NCI-H187 (cell line): Measurements from ENCODE around the gene LY6G5B.

ENCODE experiments used
- DNase-seq, 2 experiments: peaks; one replicate each; lab custom pipeline; 2025; lab: John Stamatoyannopoulos, UW

The LY6G5B gene

DNA sequence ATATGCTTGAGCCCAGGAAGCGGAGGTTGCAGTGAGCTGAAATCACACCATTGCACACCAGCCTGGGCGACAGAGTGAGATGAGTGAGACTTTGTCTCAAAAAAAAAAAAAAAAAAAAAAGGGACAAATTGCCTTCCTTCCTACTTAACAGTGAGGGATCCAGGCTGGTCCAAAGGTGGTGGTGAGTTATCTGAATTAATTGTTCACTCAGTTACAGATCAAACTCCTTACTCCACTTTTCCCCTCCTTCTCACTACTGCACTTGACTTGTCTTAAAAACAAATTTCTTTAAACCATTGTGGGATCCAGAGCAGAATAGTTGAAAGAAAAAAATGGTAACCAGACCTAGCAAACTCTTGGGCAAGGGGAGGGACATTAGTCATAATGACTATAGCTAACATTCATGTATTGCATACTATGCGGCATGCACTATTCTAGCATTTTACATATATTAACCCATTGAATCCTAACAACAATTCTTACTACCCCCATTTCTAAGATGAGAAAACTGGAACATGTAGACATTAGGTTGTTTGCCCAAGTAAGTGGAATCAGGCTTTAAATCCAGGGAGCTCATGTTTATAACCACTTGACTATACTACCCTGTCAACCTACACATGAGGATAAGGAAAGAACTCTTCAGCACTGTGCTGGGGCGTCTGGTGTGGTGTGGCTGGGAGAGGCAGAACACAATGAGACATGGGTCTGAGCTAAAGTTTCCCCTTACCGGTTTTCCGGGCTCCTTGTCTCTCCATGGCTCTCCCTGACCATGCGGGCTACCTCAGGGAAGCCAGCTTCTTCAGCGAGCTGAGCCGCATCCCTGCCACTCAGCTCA lies 6.4 kb upstream of the LY6G5B start:
- no peak for DNase-seq

DNA sequence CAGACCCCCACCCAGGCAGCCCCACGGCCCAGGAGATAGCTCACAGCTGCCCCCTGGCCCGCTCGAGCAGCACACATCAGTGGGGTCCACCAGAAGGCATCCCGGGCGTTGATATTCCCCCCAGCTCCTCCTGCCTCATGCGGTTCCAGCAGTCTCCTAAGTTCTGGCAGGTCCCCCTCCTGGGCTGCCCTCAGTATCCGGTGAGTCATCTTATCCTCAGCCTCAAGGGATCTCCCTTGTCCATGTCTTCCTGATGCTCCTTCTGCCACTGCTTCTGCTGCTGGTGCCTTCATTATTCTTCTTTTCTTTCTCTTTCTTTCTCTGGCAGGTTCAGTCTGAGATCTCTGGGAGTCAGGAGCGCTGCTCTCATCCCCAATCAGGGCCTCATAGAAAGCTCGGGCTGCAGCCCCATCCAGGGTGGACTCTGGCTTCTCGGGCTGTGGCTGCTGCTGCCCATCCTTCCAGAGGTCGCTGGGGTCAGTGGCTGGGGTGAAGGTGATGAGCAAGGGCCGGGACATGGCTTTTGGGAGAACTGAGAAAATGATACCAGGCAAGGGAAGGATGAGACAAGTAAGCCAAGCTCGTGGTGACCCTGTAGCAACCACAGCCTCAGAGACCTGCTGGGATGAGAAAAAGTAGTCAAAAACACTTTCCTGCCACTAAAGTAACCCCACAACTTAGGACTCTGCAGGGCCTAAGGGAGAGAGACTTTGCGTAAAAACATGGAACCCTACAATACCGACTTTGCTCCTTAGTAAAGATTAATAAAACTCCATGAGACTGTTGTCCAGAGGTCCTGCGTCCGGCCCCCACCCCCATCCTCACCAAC lies 5.6 kb upstream of the LY6G5B start:
- DNase-seq, result no peak

DNA sequence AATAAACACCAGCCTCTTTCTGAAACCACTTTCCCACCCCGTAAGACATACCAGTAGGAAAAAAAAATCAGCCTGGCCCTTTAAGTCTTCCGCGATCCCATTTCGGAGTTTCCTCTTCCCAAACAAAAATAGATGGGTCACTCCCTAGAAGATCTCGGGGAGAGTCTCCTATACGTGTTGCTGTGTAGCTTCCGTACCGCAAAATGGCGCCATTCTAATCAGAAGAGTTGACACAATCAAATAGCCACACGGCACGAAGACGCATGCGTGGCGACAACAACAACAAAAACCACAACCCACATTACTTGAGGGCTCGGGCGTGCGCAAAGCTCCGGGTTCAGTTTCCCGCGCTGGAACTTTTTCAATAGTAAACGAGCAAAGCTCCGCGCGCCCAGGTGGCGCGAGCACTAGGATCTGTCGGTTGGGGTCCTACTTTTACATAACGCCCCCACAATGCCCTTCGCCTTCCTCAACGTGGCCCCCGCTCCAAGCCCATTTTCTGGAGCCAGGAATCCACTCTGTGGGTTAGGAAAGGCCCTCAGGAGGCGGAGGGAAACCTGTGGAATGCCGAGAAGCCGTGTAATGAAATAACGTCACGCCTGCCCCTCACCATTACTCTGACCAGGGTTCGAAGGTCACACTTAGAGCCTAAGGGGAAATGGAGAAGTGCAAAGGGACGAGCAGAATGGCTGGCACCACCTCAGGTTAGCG lies 4.8 kb upstream of the LY6G5B start, which contains the start of gene GPANK1:
TSS of gene GPANK1 (minus strand) at position 208 of the 711 bp plus-strand sequence. CDS start 519 bp downstream, outside the sequence.
- DNase-seq, result peak; percentile 59 to 71

DNA sequence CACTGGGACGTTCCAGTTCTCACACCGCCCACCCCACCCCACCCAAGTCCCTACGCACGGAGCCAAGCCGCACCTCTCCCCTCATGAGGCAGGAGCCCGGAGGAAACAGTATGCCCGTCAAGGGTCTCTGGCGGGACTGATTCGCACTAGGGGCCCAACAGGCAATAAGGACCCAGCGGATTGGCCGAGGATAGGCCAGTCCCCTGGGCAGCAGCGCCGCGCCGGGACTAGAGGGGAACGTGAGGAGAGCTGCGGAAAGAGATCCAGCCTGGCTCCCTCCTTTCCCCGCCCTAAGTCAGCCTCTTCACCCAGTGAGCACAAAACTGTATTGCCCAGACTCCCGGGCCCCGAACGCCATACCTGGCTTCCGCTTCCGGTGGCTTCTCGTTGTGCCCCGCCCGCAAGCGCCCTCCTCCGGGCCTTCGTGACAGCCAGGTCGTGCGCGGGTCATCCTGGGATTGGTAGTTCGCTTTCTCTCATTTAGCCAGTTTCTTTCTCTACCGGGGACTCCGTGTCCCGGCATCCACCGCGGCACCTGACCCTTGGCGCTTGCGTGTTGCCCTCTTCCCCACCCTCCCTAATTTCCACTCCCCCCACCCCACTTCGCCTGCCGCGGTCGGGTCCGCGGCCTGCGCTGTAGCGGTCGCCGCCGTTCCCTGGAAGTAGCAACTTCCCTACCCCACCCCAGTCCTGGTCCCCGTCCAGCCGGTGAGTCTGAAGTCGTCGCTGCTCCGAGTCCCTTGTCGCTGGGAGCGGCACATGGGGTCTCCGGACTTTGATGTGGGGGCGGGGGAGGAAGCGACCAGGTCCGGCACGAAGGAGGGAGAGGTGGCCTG lies 4.1 kb upstream of the LY6G5B start, which contains the start of gene CSNK2B:
TSS of gene CSNK2B (plus strand) at position 580 of the 836 bp plus-strand sequence. CDS start 752 bp downstream, outside the sequence.
- peak; percentile 84 to 95 for DNase-seq

DNA sequence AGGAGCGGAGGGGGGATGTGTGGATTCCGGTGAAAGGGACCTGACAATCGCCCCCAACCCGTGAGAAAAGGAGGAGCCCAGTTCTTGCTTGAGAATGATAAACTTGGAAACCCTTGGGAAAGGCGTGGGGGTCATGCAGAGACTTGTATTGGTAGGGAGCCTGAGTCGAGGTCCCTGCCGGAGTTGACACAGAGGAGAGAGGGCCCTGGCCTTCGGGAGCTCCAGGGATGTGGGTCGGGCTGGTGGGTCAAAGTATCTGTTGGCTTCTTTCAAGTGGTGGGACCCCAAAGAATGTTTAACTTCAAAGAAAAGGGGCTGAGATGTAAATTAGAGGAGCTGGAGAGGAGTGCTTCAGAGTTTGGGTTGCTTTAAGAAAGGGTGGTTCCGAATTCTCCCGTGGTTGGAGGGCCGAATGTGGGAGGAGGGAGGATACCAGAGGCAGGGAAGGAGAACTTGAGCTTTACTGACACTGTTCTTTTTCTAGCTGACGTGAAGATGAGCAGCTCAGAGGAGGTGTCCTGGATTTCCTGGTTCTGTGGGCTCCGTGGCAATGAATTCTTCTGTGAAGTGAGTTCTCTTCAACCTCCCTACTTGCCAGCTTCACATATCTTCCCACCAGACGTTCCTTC lies 3.3 kb upstream of the LY6G5B start:
- DNase-seq, result no peak

DNA sequence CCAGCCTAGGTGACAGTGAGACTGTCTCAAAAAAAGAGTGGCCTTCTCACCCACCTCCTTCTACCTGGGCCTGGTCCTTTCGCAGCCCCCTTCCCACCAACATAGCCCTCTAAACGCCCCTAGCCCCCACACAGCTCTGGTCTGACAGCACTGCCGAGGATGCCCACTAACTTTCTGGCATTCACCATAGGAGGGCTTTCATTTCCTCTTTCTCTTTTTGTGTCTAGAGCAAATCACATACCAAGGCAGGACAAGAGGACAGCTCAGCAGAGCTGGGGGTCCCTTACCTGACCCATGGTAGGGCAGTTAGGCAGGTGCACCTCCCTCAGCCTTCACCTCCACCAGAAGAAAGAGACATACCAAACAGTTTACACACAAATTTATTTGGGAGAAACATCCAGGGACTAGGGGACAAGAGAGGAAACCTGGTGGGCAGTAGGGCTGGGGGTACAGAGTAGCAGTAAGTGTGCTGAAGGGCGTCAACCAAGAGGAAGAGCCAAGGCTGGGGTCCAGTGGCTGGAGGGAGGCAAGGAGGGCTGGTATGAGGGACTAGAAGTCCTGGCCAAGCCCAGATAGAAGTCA lies 6.6 kb downstream of the LY6G5B start:
- DNase-seq, result no peak

DNA sequence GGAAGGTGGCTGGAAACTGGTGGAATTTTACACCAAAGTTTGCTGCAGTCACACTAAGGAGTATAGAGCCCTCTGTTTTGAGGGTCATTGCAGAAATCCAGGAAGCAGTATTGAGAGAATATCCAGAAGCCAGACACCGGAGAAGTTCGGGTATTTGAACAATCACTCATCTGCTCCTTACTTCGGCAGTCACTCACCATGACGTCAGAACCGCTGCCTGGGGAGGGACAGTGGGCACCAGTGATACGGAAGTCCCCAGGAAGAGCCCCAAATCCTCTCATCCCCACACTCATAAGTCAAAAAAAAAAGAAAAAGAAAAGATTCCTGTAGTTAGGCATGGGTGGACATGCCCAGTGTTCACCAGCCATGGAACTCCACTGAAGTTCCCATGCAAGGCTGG lies 7.1 kb downstream of the LY6G5B start:
- no peak for DNase-seq

DNA sequence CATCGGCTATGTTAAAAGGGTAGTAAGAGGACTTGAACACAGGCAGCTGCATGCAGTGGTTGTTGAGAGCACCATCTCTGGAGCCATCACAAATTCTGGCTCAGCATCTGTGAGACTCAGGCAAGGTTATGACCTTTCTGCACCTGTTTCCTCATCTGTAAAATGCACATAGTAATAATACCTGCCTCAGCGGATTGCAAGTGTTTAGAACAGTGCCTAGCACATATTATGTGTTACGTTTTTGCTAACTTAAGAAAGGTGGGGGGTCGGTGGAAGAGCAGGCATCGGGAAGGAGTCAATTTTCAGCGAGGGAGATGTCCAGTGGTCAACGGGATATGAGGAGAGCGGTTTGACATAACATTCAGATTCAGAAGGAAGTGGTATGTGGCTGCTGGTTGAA lies 8.2 kb downstream of the LY6G5B start:
- no peak for DNase-seq

DNA sequence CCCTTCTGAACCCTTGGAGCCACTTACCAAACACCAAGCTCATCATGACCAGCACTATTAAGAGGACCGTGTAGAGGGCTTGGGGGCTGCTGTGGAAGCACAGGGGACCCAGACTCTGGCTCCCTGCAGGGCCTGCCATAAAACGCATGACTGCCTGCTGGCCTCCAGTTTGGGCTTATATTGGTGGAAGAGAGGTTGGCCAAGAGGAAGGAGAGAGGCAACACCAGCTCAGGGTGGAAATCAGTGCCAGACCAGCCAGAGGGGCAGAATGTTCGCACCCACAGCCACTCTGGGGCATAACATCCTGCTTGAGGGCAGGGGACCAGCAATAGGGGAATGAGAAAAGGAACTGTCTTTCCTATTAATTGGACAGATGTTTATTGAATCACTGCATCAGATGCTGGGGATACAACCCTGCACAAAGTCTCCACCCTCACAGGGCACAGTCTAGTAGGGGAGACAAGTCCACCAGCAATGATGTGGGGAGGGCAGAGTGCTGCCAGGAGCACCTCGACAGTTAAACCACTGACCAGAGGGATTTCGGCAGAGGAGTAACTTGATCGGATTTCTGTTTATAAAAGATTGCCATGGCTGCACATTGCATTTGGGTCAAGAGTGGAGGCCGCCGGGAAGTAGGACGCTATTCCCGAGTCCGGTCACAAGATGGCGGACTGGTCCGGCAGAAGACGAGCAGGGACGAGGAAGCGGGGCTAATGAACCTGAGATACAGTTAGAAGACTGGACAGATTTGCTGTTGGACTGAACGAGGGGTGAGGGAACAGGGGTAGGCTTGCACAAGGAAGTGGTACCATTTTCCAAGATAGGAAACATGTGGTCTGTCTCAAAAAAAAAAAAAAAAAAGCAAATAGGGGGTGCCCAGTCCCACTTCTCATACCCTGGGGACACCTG lies 10.7 kb downstream of the LY6G5B start, which contains the start of gene LY6G5C:
TSS of gene LY6G5C (minus strand) at position 842 of the 909 bp plus-strand sequence. CDS start at position 148, 694 bp downstream.
- DNase-seq, result peak; percentile 18 to 60

DNA sequence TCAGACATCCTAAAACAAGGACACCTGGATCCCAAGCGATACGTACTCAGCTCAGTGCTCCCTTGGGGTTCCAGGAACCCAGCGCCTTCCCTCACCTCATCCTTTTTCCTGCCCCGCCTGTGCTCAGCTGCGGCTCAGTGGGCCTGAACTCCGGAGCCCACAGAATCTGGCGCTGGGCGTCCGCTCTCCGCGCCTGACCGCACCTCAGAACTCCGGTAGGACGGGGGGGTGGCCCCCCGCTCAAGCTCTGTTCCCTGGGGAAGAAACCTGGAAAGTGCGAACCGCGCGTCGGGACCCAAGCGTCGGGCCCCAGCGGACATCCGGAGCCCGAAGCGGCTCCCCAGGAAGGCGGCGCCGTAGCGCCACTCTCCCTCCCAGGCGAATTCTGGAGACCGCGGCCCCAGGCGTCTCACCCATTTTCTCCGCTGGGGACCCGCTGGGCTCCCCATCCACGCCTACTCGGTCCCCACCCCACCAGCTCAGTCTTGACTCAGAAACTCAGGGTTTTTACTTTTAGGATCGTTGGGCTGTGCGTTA lies 11.4 kb downstream of the LY6G5B start:
- peak in 1 of 2 experiments; percentile 3 for DNase-seq

DNA sequence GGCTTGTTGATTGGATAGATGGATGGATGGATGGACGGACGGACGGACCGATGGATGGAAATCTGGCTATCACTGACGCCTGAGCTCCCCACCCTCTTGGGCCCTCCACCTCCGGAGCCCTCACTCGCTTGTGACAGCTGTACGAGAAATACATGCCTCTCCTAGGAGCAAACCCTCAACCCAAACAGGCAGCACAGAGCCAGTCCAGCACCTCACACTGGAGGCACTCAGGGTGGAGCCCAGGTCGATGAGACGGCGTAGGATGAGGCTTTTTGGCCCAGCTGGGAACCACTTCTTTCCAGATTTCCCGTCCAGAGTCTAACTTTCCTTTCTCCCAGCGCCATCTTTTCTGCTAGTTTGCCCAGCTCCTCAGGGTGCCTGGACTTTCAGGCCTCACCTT lies 13.8 kb downstream of the LY6G5B start:
- no peak for DNase-seq

DNA sequence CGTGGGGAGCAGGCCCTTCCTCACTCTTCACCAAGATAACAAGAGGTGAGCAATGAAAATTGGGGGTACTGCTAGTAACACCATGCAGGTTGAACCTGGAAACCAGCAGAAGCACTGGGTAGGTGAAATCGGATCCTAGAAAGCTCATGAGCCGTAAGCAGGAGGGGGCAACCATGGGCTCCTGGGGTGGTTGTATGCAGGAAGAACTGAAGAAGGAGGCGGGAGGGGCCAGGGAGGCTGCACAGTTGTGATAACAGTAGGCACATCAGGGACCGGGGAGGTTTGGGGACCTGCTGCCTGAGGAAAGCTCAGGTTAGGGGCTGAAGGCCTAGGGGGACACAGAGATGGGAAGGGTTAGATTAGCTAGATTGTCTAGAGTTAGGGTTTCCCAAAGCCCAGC lies 16.7 kb downstream of the LY6G5B start:
- no peak for DNase-seq

DNA sequence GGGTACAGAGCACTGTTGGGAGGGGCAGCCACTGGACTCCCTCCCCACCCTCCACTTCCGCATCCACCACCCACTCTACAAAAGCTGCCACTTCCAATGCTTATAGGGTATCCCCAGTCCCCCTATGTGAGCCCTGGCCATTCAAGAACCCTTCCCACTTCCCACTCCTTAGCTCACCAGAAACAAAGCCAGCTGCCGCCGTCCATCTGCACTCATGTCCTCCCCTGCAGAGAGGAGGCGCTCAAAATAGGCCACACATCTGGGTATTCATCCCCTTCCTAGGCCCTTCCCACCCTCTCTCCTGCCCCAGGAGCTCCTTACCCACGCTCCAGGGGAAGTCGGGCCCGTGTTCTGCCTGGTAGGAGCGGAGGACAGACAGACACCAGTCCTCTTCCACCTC lies 17.5 kb downstream of the LY6G5B start:
- DNase-seq, result no peak

DNA sequence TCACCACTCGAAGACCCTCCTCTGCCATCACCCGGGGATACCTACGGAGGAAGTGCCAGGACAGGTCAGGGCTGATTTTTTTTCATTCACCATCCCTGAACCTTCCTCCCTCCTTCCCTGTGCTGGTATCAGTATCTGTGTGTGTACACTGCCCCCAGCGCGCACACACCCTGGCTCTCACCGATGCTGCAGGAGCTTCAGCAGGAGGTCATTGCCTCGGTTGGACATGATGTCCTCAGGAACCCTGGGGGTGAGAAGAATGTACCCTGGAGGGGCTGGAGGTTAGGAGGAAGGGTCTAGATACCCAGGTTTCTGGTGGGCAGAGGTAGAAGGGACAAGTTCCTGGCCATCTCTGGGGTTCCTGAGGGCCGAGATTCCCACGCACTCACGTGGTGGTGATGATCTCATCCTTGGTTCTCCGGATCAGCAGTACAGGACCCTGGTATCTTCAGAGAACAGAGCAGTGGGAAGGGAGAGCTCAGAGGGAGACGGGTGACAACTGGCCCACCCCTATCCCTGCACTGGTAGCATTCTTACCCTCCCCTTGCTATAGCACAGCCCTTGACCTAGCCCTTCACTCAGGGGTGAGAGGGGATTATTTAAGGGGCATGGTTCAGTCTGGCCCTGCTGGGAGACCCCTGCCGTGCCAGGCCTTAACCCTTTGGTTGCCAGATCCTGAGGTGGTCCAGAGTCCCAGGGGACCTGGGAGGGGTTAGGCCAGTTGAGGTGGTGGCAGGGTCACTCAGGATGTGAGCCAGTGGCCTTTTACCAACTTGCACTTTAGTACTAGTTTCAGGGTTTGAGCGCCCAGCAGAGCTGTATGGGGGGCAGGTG lies 18.3 kb downstream of the LY6G5B start:
- DNase-seq, result no peak

DNA sequence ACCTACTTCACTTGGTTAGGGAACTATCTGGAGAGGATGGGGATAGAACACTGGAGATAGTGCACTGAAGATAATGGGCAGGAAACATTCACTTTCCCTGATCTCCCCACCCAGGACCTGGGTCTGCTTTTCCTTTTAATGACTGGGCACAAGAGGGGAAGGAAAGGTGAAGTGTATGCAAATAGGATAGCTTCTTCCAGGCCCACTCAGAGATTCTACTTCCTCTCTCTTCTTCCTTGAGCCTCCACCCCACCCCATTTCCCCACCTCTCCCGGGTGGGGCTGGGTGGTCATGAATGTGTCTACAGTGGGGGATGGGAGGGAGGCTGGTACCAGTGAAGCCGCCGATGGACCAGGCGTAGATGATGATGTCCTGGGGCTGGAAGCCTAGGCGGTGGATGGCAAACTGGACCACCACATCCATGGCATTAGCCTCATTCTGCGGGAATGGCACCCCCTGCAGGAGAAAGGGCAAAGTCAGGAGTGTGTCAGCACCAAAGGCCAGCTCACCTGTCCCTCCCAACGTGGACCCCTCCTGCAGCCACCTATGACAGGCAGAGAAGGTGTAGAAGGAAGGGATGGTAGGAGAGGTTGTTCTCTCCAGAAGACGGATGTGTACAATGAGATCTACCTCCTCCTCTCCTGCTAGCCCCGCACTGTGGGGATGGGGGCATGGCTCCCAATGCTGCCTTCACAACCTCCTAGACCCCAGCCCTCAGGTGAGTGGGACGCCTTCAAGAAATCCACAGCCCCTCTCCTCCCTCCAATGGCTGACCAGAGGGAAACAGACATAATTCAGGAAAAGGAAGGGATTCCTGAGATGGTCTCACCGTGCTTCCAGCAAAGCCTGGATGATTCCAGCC lies 19.7 kb downstream of the LY6G5B start:
- DNase-seq, result no peak

DNA sequence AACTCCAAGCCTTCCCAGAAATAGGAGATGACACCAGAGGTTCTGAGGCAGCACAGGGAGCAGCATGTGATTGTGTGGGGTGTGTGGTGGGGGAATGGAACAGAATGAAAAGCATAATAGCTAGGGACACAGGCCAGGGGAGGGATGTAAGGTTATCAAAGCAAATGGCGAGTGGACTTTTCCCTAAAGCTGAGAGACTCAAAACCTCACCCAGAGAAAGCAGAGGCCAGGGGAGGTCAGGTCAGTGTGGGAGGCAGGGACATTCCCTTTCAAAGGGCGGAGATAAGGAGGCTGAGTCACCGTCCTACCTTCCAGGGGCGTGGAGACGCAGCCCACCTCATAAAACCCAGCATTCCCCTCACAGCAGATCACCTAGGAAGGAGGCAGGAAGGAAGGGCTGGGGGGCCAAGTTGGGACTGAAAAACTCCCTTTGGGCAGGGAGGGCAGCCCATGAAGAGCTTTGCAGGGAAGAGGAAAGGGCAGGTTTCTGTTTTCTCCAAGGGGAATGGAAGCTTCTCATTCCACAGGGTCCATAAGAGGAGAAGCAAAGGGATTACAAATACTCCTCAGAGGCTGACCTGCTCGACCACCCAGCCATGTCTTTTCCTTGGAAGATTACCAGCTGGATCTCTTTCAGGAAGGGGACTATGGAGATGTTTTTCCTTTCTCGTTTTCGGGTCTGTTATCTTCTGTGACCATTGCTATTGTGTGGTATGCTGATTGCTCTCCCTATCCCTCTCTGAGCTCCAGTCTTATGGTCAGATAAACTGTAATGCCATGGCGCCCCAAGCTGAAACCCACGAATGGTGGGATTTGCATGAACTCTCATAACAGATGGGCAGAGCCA lies 20.7 kb downstream of the LY6G5B start:
- no peak for DNase-seq
